GM19397 (cell line): ENCODE data around the gene ADGRB2.

Source experiments
- ATAC-seq: cut with Tn5 transposase; IDR thresholded peaks from one replicate; pipeline ENCODE4 v1.9.1; 2021; ENCODE audit warnings: mild to moderate bottlenecking, moderate library complexity; ENCODE audit not compliant: unreplicated experiment

Gene ADGRB2

DNA sequence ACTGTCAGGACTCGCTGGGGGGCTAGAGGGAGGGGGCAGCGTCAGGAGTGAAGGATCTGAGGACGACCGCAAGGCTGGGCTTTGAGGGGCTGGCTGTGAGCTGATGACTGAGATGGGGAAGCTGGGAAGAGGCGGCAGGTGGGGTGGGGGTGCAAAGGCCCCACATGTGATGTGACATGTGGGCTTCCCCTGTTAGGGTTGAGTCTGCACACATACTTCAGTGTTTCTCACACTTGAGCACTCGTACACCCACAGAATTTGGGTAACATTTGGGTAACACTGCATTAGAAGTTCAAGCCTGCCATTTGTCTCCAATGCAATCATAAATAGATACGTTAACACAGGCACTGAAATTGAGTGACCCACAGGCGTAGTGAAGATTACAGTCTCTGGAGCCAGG is 76.5 kb downstream of the ADGRB2 start:
- no peak for ATAC-seq

DNA sequence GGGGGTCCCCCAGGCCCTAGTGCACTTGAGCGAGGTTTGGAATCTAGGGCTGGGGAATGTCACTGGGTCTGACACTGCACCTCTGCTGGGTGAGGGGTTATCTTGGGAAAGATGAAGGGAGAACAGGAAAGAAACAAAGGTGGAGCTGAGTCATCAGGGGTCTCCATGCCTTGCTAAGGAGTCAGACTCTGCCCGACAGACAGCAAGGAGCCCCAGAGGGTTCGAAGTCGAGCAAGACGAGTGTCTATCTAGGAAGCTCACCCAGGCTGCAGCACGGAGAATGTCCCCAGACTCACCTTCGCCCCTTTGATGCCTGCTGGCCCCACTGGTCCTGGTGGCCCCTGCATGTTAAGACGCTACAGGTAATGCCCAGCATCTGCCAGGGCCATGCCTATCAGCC is 78.3 kb downstream of the ADGRB2 start:
- ATAC-seq = no peak

DNA sequence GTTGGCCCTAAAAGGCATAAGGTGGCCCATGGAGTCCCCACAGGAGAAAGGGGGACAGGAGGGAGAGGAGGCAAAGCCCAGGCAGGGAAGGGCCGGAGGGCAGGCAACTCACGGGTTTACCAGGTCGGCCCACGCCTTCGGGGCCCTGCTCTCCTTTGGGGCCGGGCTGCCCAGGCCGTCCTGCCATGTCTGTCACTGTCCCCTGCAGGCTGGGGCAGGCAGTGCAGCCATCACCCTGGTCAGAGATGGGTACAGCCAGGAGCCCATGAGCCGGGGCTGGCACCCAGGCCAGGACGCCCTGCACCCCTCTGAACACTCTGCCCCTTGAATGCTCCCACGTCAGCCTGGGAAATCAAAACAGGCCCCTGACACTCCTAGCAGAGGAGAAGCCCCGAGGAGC is 80.1 kb downstream of the ADGRB2 start:
- no peak for ATAC-seq

DNA sequence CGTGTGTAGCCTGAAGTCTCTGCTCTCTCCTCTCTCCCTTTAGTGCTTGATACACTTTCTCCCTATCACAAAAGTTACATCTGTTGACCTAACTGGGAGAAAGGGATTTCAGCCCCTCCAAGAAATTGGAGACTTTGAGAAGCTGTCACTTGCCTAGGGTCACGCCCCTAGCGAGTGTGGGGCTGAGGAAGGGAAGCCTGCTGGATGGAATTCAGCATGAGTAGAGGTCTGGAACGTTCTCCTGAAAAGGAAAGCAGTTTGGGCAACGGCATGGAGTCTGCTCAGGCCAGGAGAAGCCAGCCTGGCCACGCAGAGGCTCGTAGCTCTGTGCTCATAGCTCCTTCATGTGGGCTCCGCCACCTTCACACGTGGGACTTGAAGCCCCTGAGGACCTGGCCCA is 82.7 kb downstream of the ADGRB2 start:
- no peak for ATAC-seq

DNA sequence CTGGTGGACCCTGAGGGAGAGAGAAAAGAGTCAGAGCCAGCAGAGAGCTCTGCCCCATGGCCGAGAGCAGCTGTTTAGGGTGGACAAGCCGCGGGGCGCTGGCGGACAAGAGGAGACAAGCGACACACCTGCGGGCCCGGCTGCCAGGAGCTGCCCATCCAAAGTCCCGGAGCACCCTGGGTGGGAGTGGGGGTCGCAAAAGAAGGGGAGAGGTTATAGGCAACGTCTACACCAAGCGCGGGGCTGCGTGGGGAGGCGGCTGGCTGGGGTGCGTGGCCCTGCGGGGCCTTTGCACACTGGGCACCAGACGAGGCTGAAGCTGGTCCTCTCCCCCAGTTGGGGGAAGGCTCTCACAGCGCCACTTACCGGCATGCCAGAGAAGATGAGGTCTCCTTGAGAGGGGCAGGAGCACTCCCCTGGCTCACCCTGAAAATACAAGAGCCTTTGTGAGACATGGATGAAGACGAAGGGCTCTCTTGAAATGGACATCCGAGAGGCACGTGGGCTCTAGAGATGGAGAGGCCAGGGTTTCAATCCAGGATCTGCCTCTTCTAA is 84.4 kb downstream of the ADGRB2 start:
- ATAC-seq = no peak

DNA sequence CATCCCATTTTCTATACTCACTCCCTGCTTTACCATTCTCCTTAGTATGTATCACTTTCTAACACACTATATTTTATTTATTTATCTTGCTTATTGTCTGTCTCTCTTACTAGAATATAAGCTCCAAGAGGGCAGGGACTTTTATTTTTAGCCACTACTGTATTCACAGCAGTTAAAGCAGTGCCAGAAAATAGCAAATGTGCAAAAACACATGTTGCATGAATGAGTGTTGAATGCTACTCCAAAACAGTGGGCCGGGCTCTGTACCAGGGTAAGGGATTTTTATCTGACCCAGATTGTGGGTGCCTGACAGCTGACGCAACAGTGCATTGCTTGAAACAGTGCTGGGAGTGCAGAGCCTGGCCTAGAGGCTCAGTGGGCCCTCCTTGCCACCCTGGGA is 85.0 kb downstream of the ADGRB2 start:
- no peak for ATAC-seq

DNA sequence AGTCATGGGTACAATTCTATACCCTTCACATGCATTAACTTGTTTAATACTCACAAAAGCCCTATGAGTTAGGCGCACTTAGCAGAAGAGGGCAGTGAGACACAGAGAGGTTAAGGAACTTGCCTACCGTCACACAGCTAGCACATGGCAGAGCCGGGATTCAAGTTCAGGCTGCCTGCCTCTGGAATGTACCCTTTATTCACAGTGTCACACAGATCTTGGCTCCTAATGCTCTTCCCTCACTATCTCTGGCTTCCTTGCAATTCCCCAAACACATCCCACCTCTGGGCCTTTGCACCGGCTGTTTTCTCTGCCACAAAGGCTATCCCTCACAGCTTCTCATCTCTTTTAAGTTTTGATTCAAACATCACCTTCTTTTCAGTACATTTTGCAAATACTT is 85.5 kb downstream of the ADGRB2 start:
- ATAC-seq = no peak

DNA sequence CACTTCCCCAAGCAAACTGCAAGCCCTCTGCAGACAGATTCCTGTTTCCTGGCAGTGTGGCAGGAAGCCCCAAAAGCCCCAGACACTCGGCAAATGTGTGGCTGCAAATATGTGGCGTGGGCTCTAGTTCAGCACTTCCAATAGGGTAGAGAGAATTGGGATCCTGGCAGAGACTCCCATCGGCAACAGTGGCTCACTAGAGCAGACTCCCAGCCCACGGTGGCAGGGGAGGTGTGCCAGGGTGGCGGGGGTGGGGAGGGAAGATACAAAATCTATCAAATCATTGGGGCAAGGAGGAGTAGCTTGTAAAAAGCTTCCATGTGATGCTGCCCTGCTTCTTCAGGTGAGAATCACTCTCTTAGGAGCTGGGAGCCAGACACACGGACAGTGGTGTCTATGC is 86.2 kb downstream of the ADGRB2 start:
- ATAC-seq = no peak

DNA sequence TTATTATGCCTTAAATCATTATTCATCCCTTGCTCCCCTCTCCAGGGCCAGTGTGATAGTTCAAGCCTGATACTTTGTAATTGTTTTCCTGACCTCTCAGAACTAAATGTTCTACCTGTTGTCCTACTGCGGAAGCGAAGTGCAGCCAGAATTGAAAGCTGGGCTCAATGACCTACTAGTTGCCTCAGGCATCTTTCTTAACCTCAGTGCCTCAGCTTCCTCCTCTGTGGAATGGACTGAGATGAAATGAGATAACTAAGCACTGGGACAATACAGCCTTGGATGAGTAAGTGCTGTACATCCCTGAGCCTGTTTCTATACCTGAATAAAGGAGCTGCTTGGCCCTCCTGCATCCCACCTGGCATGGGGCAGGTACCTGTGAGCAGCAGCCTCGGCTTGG is 86.7 kb downstream of the ADGRB2 start:
- ATAC-seq = no peak
